H4 (cell line): Measurements from ENCODE around the gene POLD1. TPM values are rescaled to one million over a fixed set of nuclear protein-coding genes. Genes with fewer than 3 reads are reported as not detected.
"Not testable (repeated sequence)": the region's sequence is repeated elsewhere in the genome, so short reads cannot be mapped to it uniquely, and the experiment has no call there.

Source experiments
- DNase-seq: peaks from one replicate; pipeline ENCODE4 v3.0.0-alpha.2; 2015; ENCODE audit warnings: low spot score
- total RNA-seq: library from RNA; depleted of rRNA; stranded (reverse); fragments of >200 nt; shearing (Covaris generic); gene quantifications from 2 replicates; pipeline ENCODE4 v1.2.3, GENCODE V29; 2014

The POLD1 gene
- total RNA-seq, 1 experiment from 2014 or later, result 45.8 TPM

DNA sequence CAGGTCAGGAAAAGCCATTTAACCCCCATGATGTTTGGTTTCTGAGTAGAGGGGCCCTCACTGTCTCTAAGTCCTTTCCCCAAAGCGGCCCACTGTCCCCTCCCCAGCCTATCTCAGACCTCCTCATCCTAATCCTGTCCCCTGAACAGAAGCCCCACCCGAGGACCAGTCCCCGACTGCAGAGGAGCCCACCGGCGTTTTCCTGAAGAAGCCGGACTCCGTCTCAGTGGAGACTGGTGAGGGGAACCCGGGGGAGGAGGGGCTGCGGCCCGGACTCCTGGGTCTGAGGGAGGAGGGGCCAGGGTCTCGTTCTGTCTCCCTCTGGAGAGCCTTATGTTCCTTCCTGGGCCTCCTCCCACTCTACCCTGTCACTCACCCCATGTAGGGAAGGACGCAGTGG lies 51.5 kb downstream of the POLD1 start:
- DNase-seq, result no peak

DNA sequence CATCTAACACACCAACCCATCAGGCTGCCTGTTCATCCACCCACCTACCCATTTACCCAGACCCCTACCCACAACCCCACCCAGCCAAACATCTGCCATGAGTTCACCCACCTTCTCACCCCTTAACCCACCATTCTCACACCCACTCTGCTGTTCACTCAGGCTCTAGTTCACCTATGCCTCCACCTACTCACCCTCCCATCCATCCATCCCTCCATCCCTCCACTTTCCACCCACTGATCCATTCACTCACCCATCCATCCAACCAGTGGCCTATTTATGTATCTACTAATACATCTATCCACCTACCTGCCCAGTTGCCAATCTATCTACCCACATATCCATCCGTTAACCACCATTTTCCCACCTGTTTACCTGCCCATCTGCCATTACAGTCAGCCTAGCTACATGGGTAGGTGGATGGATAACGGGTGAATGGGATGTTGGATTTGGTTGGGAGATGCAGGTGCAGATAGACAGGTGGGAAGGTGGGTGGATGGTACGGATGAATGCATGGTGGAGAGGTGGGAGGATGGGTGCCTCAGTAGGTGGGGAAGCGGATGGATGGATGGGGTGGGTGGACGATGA lies 53.8 kb downstream of the POLD1 start:
- no peak for DNase-seq

DNA sequence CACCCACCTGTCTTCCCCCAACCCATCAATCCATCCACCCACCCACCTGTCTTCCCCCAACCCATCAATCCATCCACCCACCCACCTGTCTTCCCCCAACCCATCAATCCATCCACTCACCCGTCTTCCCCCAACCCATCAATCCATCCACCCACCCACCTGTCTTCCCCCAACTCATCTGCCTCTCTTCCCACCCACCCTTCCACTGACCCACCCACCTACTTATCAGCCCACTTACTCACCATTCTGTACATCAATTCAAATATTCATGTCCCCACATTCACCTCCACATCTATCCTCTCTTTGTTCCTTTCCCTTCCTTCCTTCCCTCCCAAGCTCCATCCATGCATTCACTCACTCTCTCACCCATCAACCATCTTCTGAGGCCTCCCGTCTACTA lies 55.0 kb downstream of the POLD1 start:
- DNase-seq, result not testable (repeated sequence)

DNA sequence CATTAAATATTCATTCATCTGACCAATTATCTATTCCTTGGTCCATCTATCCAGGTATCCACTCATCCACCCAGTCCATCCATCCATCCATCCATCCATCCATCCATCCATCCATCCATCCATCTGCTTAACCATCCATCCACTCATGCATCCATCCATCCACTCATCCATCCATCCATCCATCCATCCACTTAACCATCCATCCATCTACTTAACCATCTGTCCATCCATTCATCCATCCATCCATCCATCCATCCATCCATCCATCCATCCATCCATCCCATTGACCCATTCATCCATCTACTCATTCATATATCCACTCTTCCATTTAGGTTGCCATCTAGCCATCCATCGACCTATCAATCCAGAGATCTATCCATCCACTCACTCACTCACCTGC lies 59.9 kb downstream of the POLD1 start:
- DNase-seq, result no peak

DNA sequence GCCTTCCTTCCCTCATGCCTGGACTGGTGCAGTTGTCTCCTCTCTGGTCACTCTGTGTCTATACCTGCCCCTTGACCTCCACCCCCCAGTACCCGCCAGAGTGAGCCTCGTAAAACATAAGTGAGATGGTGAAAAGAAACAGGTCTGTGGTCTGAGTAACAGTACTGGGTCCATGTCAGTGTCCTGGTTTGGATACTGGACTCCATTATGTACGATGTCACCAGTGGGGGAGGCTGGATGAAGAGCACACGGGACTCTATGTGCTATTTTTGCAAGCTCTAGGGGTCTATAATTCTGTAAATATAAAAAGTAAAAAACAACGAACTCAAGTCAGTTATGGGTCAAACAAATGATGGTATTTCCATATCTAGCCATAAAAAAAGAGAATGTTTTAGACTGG lies 62.9 kb downstream of the POLD1 start:
- DNase-seq, result no peak

DNA sequence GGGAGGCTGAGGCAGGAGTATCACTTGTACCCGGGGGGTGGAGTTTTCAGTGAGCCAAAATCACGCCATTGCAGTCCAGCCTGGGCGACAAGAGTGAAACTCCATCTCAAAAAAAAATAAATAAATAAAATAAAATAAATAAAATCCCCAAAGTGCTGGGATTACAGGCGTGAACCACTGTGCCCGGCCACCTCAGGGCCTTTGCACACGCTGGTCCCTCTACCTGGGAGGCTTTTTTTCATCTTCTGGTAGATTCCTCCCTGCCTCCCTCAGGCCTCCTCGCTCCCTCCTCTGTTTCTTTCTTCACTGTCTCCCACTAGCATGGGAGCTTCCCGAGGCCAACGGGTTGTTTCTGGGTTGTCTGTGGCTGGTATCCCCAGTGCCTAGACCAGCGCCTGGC lies 63.6 kb downstream of the POLD1 start:
- no peak for DNase-seq

DNA sequence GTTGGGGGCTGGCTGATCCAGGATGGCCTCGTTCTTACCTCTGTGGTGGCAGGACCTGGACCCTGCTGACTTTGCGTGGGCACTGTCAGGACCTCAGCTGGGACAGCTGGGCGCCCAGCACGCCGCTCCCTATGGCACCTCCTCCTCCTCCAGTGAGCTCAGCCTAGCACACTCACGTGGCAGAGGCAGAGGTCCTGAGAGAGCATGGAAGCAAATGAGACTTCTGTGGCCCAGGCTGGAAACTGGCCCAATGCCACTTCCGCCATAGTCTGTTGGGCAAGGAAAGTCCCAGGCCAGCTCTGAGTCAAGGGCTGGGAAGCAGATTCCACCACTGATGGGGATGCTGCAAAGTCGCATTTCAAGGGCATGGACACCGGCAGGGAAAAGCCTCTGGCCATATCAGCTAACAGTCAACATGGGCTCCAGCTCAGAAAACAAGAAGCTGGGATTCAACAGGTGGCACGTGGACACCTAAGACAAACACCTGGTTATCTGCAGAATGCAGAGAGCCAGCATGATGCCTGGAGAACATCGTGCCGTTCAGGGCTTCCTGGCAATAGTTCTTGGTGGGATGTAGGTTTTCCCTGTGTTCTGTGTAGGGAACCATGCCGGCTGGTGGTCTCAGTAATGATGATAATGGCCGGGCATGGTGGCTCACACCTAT lies 65.2 kb downstream of the POLD1 start:
- peak; percentile 65 for DNase-seq

DNA sequence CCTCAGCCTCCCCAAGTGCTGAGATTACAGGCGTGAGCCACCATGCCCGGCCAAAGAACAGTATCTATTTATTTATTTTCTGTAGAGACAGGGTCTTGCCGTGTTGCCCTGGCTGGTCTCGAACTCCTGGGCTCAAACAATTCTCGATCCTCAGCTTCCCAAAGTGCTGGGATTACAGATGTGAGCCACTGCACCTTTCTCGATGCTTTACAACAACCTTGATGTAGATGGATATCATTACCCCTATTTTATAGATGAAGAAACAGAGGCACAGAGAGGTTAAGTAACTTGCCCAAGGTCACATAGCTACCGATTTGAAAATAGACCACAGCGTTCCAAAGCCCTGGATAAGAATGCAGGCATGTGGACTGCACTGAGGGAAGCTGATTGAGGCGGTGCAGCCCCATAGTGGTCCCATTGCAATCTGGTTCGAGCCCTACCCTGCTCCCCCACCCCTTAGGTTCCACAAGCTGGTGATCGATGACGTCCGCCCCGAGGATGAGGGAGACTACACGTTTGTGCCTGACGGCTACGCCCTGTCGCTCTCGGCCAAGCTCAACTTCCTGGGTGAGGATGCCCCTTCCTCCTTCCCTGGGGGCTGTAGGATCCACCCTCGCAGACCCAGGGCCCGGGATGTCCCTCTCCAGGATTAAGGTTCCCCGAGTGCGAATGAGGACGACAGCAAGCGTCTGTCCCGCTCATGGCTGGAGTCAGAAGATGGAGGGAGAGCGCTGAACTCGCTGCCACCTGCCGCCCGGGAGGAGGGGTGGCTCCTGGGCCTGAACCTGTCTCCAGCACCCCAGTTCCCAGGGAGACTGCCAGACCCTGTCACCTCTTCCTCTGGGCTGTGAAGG lies 66.4 kb downstream of the POLD1 start:
- DNase-seq, result no peak

DNA sequence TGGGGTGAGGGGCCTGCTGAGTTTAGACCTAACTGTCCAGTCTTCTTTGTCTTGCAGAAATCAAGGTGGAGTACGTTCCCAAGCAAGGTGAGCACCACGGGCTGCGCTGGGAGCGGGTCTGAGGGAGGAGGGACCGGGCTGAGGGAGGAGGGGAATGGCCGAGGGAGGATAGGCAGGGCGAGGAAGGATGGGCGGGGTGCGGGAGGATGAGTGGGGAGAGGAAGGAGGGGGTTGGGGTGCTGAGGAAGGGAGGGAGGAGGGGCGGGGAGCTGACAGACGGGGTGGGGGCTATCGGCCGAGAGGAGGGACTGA lies 67.0 kb downstream of the POLD1 start:
- DNase-seq, result no peak

DNA sequence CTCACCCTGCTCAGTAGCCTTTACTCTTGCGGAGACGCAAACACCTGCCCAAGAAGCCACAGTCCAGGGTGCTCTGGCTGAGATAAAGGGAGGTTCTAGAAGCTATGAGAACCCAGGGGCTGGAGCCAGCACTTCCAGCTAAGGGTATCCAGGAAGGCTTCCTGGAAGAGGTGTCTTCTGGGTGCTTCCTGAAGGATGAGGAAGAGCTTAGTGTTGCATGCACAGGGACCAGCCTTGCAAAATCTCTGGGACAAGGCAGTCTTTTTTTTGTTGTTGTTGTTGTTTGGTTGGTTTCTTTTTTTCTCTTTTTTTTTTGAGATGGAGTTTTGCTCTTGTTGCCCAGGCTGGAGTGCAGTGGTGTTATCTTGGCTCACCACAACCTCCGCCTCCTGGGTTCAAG lies 69.1 kb downstream of the POLD1 start:
- no peak for DNase-seq

DNA sequence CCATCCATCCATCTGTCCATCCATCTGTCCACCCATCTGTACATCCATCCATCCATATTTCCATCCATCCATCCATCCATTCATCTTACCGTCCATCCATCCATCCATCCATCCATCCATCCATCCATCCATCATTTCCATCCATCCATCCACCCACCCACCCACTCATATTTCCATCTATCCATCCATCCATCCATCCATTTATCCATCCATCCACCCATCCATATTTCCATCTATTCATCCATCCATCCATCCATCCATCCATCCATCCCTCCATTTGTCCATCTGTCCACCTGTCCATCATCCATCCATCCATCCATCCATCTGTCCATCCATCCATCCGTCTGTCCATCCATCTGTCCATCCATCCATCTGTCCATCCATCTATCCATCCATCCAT lies 71.8 kb downstream of the POLD1 start:
- DNase-seq, result no peak

DNA sequence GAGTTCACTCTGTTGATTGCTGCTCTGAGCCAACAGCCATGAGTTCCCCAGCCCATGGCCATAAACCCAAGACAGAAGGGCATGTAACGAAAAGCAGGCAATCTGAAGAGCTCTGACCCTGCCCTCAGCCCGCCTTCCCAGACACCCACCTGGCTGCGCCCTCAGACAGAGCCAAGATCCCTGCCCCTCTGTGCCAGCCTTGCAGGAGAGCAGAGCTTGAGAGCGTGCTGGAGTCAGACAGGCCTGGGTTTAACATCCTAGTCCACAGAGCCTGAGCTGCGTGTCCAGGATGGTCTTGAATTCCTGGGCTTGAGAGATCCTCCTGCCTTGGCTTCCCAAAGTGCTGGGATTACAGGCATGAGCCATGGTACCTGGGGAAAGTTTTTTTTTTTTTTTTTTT lies 73.2 kb downstream of the POLD1 start:
- DNase-seq, result no peak

DNA sequence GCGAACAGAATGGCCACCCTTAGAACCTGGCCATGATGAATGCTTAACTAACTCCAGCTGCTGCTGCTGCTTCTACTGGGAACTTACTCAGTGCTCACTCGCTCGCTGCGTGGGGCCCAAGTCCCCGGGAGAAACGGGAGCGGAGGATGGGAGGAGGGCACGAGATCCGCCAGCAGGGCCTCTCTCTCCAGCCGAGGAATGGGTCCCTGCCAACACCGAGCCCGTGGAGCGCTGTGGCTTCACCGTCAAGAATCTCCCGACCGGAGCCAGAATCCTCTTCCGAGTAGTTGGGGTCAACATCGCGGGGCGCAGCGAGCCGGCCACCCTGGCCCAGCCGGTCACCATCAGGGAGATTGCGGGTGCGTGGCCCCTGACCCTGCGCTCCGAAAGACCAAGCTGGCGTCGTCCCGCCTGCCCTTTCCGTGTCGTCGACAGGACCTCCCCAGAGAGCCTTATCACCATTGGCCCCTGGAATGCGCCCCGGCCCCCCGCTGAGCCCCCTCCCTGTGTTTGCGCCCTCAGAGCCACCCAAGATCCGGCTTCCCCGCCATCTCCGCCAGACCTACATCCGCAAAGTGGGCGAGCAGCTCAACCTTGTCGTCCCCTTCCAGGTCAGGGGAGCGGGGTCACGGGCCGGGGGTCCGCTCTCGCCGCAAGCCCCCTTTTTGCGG lies 74.4 kb downstream of the POLD1 start:
- DNase-seq, result no peak

DNA sequence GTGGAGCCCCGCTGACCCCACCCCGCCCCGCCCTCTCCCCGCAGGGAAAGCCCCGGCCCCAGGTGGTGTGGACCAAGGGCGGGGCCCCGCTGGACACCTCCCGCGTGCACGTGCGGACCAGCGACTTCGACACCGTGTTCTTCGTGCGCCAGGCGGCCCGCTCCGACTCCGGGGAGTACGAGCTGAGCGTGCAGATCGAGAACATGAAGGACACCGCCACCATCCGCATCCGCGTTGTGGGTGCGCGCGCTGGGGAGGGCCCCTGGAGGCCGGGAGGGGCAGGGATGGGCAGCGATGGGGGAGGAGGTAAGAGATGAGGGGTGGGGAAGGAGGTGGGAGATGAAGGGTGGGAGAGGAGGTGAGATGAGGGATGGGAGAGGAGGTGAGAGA lies 74.9 kb downstream of the POLD1 start:
- no peak for DNase-seq

DNA sequence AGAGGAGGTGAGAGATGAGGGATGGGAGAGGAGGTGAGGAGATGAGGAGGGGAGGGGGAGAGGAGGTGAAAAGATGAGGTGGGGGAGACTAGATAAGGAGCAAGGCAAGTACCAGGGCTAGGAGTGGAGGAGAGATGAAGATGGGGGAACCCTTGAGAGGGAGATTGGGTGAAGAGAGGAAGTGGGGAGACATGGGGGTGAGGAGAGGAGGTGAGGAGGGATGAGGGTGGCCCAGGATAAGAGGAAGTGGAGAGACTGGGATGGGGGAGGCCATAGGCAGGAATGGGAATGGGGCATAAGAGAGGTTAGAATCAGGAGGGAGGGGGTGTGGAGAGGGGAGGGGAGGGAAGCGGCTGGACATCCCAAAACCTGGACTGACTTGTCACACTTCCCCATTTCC lies 75.5 kb downstream of the POLD1 start:
- no peak for DNase-seq

DNA sequence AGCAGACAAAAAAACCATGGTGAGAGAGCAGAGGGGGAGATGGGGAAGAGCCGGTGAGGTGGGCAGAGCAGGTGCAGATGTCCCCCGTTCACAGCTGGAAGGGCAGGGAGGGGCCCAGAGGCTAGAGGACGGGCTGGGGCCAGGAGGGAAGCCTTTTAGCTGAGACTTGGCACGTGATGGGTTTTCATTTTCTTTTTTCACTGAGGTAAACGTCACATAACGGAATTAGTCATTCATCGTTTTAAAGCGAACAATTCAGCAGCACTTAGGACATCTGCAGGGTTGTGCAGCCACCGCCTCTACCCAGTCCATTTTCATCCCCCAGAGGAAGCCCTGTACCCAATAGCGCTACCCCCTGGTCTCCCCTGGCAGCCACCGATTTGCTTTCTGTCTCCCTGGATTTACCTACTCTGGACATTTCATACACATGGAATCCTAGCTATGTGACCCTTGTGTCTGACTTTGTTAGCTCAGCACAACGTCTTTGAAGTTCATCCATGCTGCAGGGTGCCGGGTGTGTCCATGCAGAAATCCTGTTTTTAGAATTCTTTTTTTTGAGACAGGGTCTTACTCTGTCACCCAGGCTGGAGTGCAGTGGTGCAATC lies 76.1 kb downstream of the POLD1 start:
- no peak for DNase-seq

DNA sequence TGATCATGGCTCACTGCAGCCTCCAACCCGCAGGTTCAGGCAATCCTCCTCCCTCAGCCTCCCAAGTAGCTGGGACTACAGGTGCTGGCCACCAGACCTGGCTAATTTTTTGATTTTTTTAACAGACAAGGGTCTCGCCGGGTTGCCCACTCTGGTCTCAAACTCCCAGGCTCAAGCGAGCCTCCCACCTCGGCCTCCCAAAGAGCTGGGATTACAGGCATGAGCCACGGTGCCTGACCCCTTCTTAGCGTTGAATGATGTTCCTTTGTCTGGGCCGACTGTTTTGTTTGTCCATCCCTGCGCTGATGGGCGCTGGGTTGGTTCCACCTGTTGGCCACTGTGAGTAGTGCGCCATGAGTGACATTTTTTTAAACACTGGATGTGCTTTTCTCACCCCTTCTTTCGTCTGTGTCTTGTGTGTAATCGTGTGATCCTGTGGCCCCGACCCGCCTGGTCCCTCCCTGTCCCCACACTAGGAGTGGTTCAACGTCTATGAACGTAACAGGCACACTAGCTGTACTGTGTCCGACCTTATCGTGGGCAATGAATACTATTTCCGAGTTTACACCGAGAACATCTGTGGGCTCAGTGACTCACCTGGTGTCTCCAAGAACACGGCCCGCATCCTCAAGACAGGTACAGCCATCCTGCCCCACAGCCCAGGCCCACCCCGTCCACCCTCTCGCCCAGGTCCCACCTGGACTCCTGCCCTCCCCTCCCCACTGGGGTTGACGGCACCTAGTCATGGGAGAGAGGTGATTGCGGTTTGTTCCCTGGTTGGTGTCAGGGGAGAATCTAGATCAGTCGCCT lies 77.1 kb downstream of the POLD1 start:
- peak; percentile 82 for DNase-seq

DNA sequence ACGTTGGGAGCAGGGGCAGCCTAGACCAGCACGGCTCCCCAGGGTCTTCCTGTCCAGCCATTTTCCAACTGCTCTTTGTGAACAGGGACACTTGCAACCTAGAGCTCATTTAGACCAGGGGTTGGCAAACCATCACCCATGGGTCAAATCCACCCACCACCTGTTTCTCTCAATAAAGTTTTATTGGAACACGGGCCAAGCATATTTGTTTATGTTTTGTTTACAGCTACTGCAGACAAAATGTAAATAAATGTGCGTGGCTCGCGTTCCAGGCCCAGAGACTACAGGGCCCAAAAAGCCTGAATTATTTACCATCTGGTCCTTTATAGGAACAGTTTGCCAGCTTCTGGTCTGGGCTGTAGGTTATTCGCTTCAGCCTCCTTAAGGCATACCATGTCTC lies 78.8 kb downstream of the POLD1 start:
- no peak for DNase-seq

DNA sequence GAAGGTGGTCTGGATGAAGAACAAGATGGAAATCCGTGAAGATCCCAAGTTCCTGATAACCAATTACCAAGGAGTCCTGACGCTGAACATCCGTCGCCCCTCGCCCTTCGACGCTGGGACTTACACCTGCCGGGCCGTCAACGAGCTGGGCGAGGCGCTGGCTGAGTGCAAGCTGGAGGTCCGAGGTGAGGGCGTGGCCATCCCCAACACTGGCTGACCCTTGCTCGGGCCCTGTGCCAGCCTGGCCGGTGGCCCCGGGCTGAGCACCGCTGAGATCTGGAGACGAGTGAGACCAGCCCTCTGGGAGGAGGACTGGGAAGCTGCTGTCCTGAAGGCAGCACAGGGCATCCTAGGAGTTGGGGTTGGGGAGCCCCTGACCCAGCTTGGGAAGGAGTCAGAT lies 80.2 kb downstream of the POLD1 start:
- DNase-seq, result no peak

DNA sequence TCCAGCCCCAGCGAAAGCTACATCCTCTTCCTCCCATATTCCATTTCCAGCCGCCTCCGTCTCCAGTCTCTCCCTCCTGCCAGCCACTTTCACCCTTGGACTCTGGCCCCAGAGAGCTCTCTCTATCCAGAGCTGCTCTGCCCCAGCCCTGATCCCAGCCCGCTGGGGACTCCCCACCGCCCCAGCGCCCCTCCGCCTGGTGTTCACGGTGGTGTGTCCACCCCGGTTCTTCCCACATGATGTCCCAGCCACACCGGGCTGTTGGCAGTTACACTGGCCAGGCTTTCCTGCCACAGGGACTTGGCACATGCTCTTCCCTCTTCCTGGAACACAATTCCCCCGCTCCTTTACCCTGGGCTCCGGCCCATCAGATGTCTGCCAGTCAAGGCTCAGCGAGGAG lies 80.9 kb downstream of the POLD1 start:
- no peak for DNase-seq

DNA sequence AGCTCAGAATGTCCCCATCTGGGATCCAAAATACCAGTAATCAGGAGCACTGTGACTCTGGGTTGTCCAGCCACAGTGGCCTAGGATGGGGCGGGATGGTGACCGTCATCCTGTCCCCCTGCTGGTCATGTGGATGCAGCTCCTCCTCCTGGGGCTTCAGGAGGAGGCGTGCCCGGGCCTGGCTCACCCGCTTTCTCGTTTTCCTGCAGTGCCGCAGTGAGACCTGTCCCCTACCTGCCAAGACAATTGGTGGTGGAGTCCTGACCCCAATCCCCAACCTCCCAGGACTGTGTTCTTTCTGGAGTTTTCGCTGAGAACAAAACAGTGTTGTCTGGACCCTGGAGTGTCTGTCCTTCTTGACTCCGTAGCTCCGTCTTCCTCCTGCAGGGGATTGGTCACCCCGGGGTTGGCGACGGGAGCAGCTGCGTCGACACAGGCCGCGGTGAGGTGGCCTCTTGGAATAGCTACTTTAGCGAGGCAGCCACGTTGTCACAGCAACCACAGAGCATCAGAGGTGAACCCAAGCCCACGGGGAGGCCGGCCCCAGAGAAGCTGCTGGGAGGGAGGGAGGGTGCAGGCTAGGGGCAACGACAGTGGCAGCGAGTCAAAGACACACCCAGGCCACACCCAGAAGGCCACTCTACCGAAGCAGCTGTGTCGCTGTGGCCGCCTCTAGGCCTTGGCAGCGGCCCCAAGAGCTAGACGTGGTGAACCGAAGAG lies 82.0 kb downstream of the POLD1 start:
- DNase-seq, result no peak
